ENCODE results near the gene PLXDC2. TPM values are rescaled to one million over a fixed set of nuclear protein-coding genes. Genes with fewer than 3 reads are reported as not detected.

PLXDC2 gene
- total and polyA plus RNA-seq, 2 donors (not counting 1 experiment from before 2014, with no cell fraction given): 0.07 TPM

DNA sequence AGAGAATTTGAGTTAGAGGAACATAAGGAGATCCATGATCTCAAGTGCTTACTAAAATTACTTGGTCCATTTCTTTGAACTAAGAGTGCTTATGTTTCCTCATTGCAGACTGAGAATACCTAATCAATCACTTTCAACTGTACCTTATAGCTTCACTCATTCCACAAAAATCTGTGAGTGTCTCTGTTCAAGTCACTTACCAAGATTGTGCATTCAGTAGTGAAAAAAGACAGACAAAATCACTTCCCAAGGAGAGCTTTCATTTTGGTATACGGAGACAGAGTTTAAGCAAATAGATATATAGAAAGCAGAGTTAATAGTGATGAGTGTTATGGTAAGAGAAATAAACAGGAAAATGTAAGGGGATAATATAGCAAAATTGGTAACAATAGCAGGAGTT lies 364.5 kb downstream of the PLXDC2 start:
- Mint-ChIP-seq H3K27me3 (no peaks in the 10 kb centered on the region), H3K4me1 (no peaks in the 10 kb centered on the region), H3K9me3 (ENCODE audit: insufficient read depth) (no peaks in the 10 kb centered on the region), H3K27ac (no peak overlapping the region), H3K4me3 (no peak overlapping the region)
- intact Hi-C loops (cut with micrococcal nuclease): no loop called here
- Histone ChIP-seq H3K9ac (ENCODE audit: low read length) (no peak overlapping the region), H4K20me1 (ENCODE audit: control insufficient read depth, insufficient read depth, low read length, poor library complexity, severe bottlenecking) (no peaks in the 10 kb centered on the region), H3K4me1 (ENCODE audit: control insufficient read depth in 2 of 2, insufficient read depth in 2 of 2, low read length in 2 of 2) (no peaks in the 10 kb centered on the region), H3K4me3 (ENCODE audit: control extremely low read depth in 1 of 5, extremely low read depth in 1 of 5, insufficient read depth in 1 of 5, low read depth in 2 of 5, low read length in 4 of 5) (no peak overlapping the region), H3K27ac (ENCODE audit: low read length in 2 of 2) (no peak overlapping the region), H3K9me3 (ENCODE audit: control extremely low read depth in 1 of 3, control insufficient read depth in 2 of 3, insufficient read depth in 1 of 3, low read length in 2 of 3) (no peaks in the 10 kb centered on the region), H3K4me2 (replicated peaks; ENCODE audit: low read depth, low read length, poor library complexity, severe bottlenecking) (no peak overlapping the region), H3K79me2 (ENCODE audit: control insufficient read depth, insufficient read depth, low read length) (no peaks in the 10 kb centered on the region), H2AFZ (ENCODE audit: insufficient read depth, low read depth, low read length, poor library complexity, severe bottlenecking) (no peak overlapping the region), H3K36me3 (replicated peaks in 1 of 2; ENCODE audit: control extremely low read depth in 1 of 2, control insufficient read depth in 1 of 2, extremely low read depth in 1 of 2, insufficient read depth in 2 of 2, low read length in 1 of 2) (no peaks in the 10 kb centered on the region), H3K27me3 (replicated peaks in 1 of 4; ENCODE audit: control extremely low read depth in 1 of 4, control insufficient read depth in 3 of 4, insufficient read depth in 4 of 4, low read length in 3 of 4) (no peaks in the 10 kb centered on the region)
- POLR2A ChIA-PET: no interaction called here
- TF ChIP-seq, protein P1, sequence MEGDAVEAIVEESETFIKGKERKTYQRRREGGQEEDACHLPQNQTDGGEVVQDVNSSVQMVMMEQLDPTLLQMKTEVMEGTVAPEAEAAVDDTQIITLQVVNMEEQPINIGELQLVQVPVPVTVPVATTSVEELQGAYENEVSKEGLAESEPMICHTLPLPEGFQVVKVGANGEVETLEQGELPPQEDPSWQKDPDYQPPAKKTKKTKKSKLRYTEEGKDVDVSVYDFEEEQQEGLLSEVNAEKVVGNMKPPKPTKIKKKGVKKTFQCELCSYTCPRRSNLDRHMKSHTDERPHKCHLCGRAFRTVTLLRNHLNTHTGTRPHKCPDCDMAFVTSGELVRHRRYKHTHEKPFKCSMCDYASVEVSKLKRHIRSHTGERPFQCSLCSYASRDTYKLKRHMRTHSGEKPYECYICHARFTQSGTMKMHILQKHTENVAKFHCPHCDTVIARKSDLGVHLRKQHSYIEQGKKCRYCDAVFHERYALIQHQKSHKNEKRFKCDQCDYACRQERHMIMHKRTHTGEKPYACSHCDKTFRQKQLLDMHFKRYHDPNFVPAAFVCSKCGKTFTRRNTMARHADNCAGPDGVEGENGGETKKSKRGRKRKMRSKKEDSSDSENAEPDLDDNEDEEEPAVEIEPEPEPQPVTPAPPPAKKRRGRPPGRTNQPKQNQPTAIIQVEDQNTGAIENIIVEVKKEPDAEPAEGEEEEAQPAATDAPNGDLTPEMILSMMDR (IDR thresholded peaks at IDR 0.05): no peak
- TF ChIP-seq EZH2 (IDR thresholded peaks at IDR 0.05; ENCODE audit: borderline replicate concordance, insufficient read depth, low read depth, low read length, poor library complexity, severe bottlenecking): no peak
- DNase-seq (no peak), ATAC-seq (ENCODE audit: low read depth) (no peak)
- WGBS (ENCODE audit: insufficient coverage): 100% methylated on average over 1 of the region's 1 CpG
- CTCF ChIA-PET: no interaction called here

DNA sequence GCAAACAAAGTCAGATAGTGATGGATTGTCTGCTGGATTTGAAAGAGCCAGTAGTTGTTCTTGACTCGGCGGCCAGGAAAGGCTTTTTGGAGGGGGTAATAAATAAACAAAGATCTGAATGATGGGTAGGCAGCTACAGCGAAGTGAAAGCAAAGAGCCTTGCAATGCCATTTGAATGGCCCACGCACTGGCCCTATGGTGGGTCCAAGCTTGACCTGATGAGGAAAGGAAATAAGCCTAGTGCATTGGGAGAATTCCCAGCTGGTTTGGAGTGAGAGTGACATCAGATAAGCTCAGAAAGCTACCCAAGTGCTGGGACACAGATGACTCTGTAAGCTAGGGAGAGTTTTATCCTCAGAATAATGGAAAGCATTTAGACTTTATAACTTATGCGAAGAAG lies 365.2 kb downstream of the PLXDC2 start:
- DNase-seq: no peak
- TF ChIP-seq, protein P1 (IDR thresholded peaks at IDR 0.05): no peak
- no peak for TF ChIP-seq EZH2 (IDR thresholded peaks at IDR 0.05; ENCODE audit: borderline replicate concordance, insufficient read depth, low read depth, low read length, poor library complexity, severe bottlenecking)
- Mint-ChIP-seq H3K4me3 (no peak overlapping the region), H3K27me3 (no peaks in the 10 kb centered on the region), H3K27ac (no peak overlapping the region), H3K9me3 (ENCODE audit: insufficient read depth) (no peaks in the 10 kb centered on the region), H3K4me1 (no peaks in the 10 kb centered on the region)
- H3K4me2 ChIP-seq (replicated peaks; ENCODE audit: low read depth, low read length, poor library complexity, severe bottlenecking): no peak overlapping the region
- ChIA-PET CTCF (no interaction called here), POLR2A (no interaction called here)
- no peak overlapping the region for H3K9ac ChIP-seq (ENCODE audit: low read length)
- 92% methylated on average over 4 of the region's 5 CpGs for WGBS (ENCODE audit: insufficient coverage)
- no peak overlapping the region for H3K4me3 ChIP-seq (ENCODE audit: control extremely low read depth in 1 of 5, extremely low read depth in 1 of 5, insufficient read depth in 1 of 5, low read depth in 2 of 5, low read length in 4 of 5)
- no peak overlapping the region for H2AFZ ChIP-seq (ENCODE audit: insufficient read depth, low read depth, low read length, poor library complexity, severe bottlenecking)
- H3K36me3 ChIP-seq (replicated peaks in 1 of 2; ENCODE audit: control extremely low read depth in 1 of 2, control insufficient read depth in 1 of 2, extremely low read depth in 1 of 2, insufficient read depth in 2 of 2, low read length in 1 of 2): no peaks in the 10 kb centered on the region
- no peak overlapping the region for H3K27ac ChIP-seq (ENCODE audit: low read length in 2 of 2)
- no peak for ATAC-seq (ENCODE audit: low read depth)
- no peaks in the 10 kb centered on the region for H3K9me3 ChIP-seq (ENCODE audit: control extremely low read depth in 1 of 3, control insufficient read depth in 2 of 3, insufficient read depth in 1 of 3, low read length in 2 of 3)
- no peaks in the 10 kb centered on the region for H3K27me3 ChIP-seq (replicated peaks in 1 of 4; ENCODE audit: control extremely low read depth in 1 of 4, control insufficient read depth in 3 of 4, insufficient read depth in 4 of 4, low read length in 3 of 4)
- no peaks in the 10 kb centered on the region for H3K4me1 ChIP-seq (ENCODE audit: control insufficient read depth in 2 of 2, insufficient read depth in 2 of 2, low read length in 2 of 2)
- intact Hi-C loops (cut with micrococcal nuclease): no loop called here
- no peaks in the 10 kb centered on the region for H4K20me1 ChIP-seq (ENCODE audit: control insufficient read depth, insufficient read depth, low read length, poor library complexity, severe bottlenecking)
- no peaks in the 10 kb centered on the region for H3K79me2 ChIP-seq (ENCODE audit: control insufficient read depth, insufficient read depth, low read length)

All from B cell (primary cell).